Measurements from ENCODE around the gene NKTR. TPM values are rescaled to one million over a fixed set of nuclear protein-coding genes. Genes with fewer than 3 reads are reported as not detected.
A peak's percentile ranks its signal among the peaks of the same experiment; 100 is the strongest.
"Not testable (repeated sequence)": the region's sequence is repeated elsewhere in the genome, so short reads cannot be mapped to it uniquely, and the experiment has no call there.

The NKTR gene
- total RNA-seq, 1 donor = 324 TPM

- no peak overlapping the region for H3K4me3 ChIP-seq (ENCODE audit: low read length)
- peaks cover 16% of the 10 kb centered on the region for H3K4me1 ChIP-seq (ENCODE audit: insufficient read depth, low read length)
- H3K9me3 ChIP-seq (ENCODE audit: low read depth, low read length) = no peaks in the 10 kb centered on the region
- H3K27me3 ChIP-seq (ENCODE audit: insufficient read depth, low read length) = no peaks in the 10 kb centered on the region
Observed at GRCh38 chr3:42588625-42589024, 11.9 kb upstream of the NKTR start.

GRCh38 chr3:42589382-42590109, 10.9 kb upstream of the NKTR start:
- Histone ChIP-seq H3K27me3 (ENCODE audit: insufficient read depth, low read length) (no peaks in the 10 kb centered on the region), H3K4me1 (ENCODE audit: insufficient read depth, low read length) (peaks cover 16% of the 10 kb centered on the region), H3K4me3 (ENCODE audit: low read length) (no peak overlapping the region), H3K9me3 (ENCODE audit: low read depth, low read length) (no peaks in the 10 kb centered on the region)

GRCh38 chr3:42590989-42591756, 9.3 kb upstream of the NKTR start:
- Histone ChIP-seq H3K4me3 (ENCODE audit: low read length) (peak overlapping the region; percentile 60), H3K27me3 (ENCODE audit: insufficient read depth, low read length) (no peaks in the 10 kb centered on the region), H3K4me1 (ENCODE audit: insufficient read depth, low read length) (peaks cover 16% of the 10 kb centered on the region), H3K9me3 (ENCODE audit: low read depth, low read length) (no peaks in the 10 kb centered on the region)

- Histone ChIP-seq H3K27me3 (ENCODE audit: insufficient read depth, low read length) (no peaks in the 10 kb centered on the region), H3K9me3 (ENCODE audit: low read depth, low read length) (no peaks in the 10 kb centered on the region), H3K4me1 (ENCODE audit: insufficient read depth, low read length) (peaks cover 16% of the 10 kb centered on the region), H3K4me3 (ENCODE audit: low read length) (no peak overlapping the region)
Observed at GRCh38 chr3:42591811-42592210, 8.7 kb upstream of the NKTR start.

- H3K9me3 ChIP-seq (ENCODE audit: low read depth, low read length) = no peaks in the 10 kb centered on the region
- no peak overlapping the region for H3K4me3 ChIP-seq (ENCODE audit: low read length)
- H3K4me1 ChIP-seq (ENCODE audit: insufficient read depth, low read length) = peaks cover 16% of the 10 kb centered on the region
- H3K27me3 ChIP-seq (ENCODE audit: insufficient read depth, low read length) = no peaks in the 10 kb centered on the region
Observed at GRCh38 chr3:42593635-42594034, 6.9 kb upstream of the NKTR start.

GRCh38 chr3:42595682-42596081, 4.8 kb upstream of the NKTR start:
- no peaks in the 10 kb centered on the region for H3K27me3 ChIP-seq (ENCODE audit: insufficient read depth, low read length)
- H3K4me3 ChIP-seq (ENCODE audit: low read length) = no peak overlapping the region
- H3K9me3 ChIP-seq (ENCODE audit: low read depth, low read length) = no peaks in the 10 kb centered on the region
- peaks cover 16% of the 10 kb centered on the region for H3K4me1 ChIP-seq (ENCODE audit: insufficient read depth, low read length)

- H3K4me1 ChIP-seq (ENCODE audit: insufficient read depth, low read length) = peaks cover 18% of the 10 kb centered on the region
- not testable (repeated sequence) for H3K9me3 ChIP-seq (ENCODE audit: low read depth, low read length); H3K4me3 ChIP-seq (ENCODE audit: low read length); H3K27me3 ChIP-seq (ENCODE audit: insufficient read depth, low read length)
Observed at GRCh38 chr3:42597098-42597497, 3.4 kb upstream of the NKTR start.

- peak overlapping the region; percentile 76 for H3K4me3 ChIP-seq (ENCODE audit: low read length)
Observed at GRCh38 chr3:42600958-42601675, 631 bp downstream of the NKTR start.

GRCh38 chr3:42601896-42602581, 1.6 kb downstream of the NKTR start:
- peaks cover 35% of the 10 kb centered on the region for H3K4me1 ChIP-seq (ENCODE audit: insufficient read depth, low read length)
- H3K9me3 ChIP-seq (ENCODE audit: low read depth, low read length) = no peaks in the 10 kb centered on the region
- H3K27me3 ChIP-seq (ENCODE audit: insufficient read depth, low read length) = no peaks in the 10 kb centered on the region
- no peak overlapping the region for H3K4me3 ChIP-seq (ENCODE audit: low read length)

More at GRCh38 chr3:42600958-42601675, 631 bp downstream of the NKTR start:
- H3K27me3 ChIP-seq (ENCODE audit: insufficient read depth, low read length) = no peaks in the 10 kb centered on the region
- H3K4me1 ChIP-seq (ENCODE audit: insufficient read depth, low read length) = peaks cover 35% of the 10 kb centered on the region
- H3K9me3 ChIP-seq (ENCODE audit: low read depth, low read length) = no peaks in the 10 kb centered on the region

- Histone ChIP-seq H3K4me1 (ENCODE audit: insufficient read depth, low read length) (peaks cover 35% of the 10 kb centered on the region), H3K4me3 (ENCODE audit: low read length) (no peak overlapping the region), H3K27me3 (ENCODE audit: insufficient read depth, low read length) (no peaks in the 10 kb centered on the region), H3K9me3 (ENCODE audit: low read depth, low read length) (no peaks in the 10 kb centered on the region)
Observed at GRCh38 chr3:42602961-42603360, 2.5 kb downstream of the NKTR start.

- H3K27me3 ChIP-seq (ENCODE audit: insufficient read depth, low read length) = no peaks in the 10 kb centered on the region
- H3K4me1 ChIP-seq (ENCODE audit: insufficient read depth, low read length) = peaks cover 28% of the 10 kb centered on the region
- H3K9me3 ChIP-seq (ENCODE audit: low read depth, low read length) = no peaks in the 10 kb centered on the region
- H3K4me3 ChIP-seq (ENCODE audit: low read length) = no peak overlapping the region
Observed at GRCh38 chr3:42605546-42606173, 5.2 kb downstream of the NKTR start.

- H3K4me1 ChIP-seq (ENCODE audit: insufficient read depth, low read length) = peaks cover 15% of the 10 kb centered on the region
- no peaks in the 10 kb centered on the region for H3K9me3 ChIP-seq (ENCODE audit: low read depth, low read length)
- H3K4me3 ChIP-seq (ENCODE audit: low read length) = no peak overlapping the region
- H3K27me3 ChIP-seq (ENCODE audit: insufficient read depth, low read length) = no peaks in the 10 kb centered on the region
Observed at GRCh38 chr3:42608581-42608980, 8.1 kb downstream of the NKTR start.

GRCh38 chr3:42610976-42611375, 10.5 kb downstream of the NKTR start:
- no peaks in the 10 kb centered on the region for H3K27me3 ChIP-seq (ENCODE audit: insufficient read depth, low read length)
- no peaks in the 10 kb centered on the region for H3K9me3 ChIP-seq (ENCODE audit: low read depth, low read length)
- H3K4me3 ChIP-seq (ENCODE audit: low read length) = no peak overlapping the region
- peaks cover 11% of the 10 kb centered on the region for H3K4me1 ChIP-seq (ENCODE audit: insufficient read depth, low read length)

- H3K27me3 ChIP-seq (ENCODE audit: insufficient read depth, low read length) = no peaks in the 10 kb centered on the region
- H3K4me3 ChIP-seq (ENCODE audit: low read length) = no peak overlapping the region
- H3K4me1 ChIP-seq (ENCODE audit: insufficient read depth, low read length) = peaks cover 14% of the 10 kb centered on the region
- H3K9me3 ChIP-seq (ENCODE audit: low read depth, low read length) = no peaks in the 10 kb centered on the region
Observed at GRCh38 chr3:42612217-42612616, 11.7 kb downstream of the NKTR start.

All from mononuclear cell (primary cell).